ENCODE measurements around the gene FRMD3.

GRCh38 chr9:83359039-83359438 is 179.2 kb downstream of the FRMD3 start:
- TF ChIP-seq POLR2AphosphoS5 (IDR thresholded peaks at IDR 0.05) (no peak), CTCF (IDR thresholded peaks at IDR 0.05) (no peak)
